Parathyroid adenoma (tissue), 2 donors: ENCODE measurements around the gene SYT2.
"Not testable (repeated sequence)": the region's sequence is repeated elsewhere in the genome, so short reads cannot be mapped to it uniquely, and the experiment has no call there.

Source experiments
- H2AFZ ChIP-seq: fragments of 300-600 bp; sonication (generic); one replicate; pipeline ENCODE4 v1.7.0; 2017; ENCODE audit warnings: antibody characterized with exemption, mild to moderate bottlenecking
- H3K27ac ChIP-seq: fragments of 300-600 bp; sonication (generic); one replicate; pipeline ENCODE4 v1.7.0; 2017
- H3K27me3 ChIP-seq: fragments of 300-600 bp; sonication (generic); one replicate; pipeline ENCODE4 v1.7.0; 2017; ENCODE audit warnings: low read length; ENCODE audit not compliant: control insufficient read depth, insufficient read depth
- H3K36me3 ChIP-seq: fragments of 300-600 bp; sonication (generic); one replicate; pipeline ENCODE4 v1.7.0; 2017; ENCODE audit warnings: low read length; ENCODE audit not compliant: control insufficient read depth, insufficient read depth
- H3K4me1 ChIP-seq: fragments of 300-600 bp; sonication (generic); one replicate; pipeline ENCODE4 v1.7.0; 2017; ENCODE audit warnings: control low read depth
- H3K4me2 ChIP-seq: fragments of 300-600 bp; sonication (generic); one replicate; pipeline ENCODE4 v1.7.0; 2017; ENCODE audit warnings: low read length
- H3K4me3 ChIP-seq: fragments of 300-600 bp; sonication (generic); one replicate; pipeline ENCODE4 v1.7.0; 2017; ENCODE audit warnings: low read depth, low read length
- H3K79me2 ChIP-seq: fragments of 300-600 bp; sonication (generic); one replicate; pipeline ENCODE4 v1.7.0; 2017; ENCODE audit warnings: control low read depth
- H3K9ac ChIP-seq: fragments of 300-600 bp; sonication (generic); one replicate; pipeline ENCODE4 v1.7.0; 2017; ENCODE audit warnings: mild to moderate bottlenecking
- H3K9me3 ChIP-seq: fragments of 300-600 bp; sonication (generic); one replicate; pipeline ENCODE4 v1.7.0; 2017; ENCODE audit warnings: low read length; ENCODE audit not compliant: control insufficient read depth
- CTCF ChIP-seq: fragments of 300-600 bp; sonication (generic); IDR thresholded peaks from one replicate; pipeline ENCODE4 v1.7.0; 2017; ENCODE audit warnings: antibody characterized with exemption, mild to moderate bottlenecking
- donor health status: primary hyperparathyroidism.

SYT2 gene

GRCh38 chr1:202613571-202613970 lies 96.7 kb downstream of the SYT2 start:
- H3K9ac ChIP-seq = no peak overlapping the region
- H3K79me2 ChIP-seq = no peaks in the 10 kb centered on the region
- no peak overlapping the region for H3K27ac ChIP-seq
- TF ChIP-seq CTCF = no peak
- H3K27me3 ChIP-seq = no peaks in the 10 kb centered on the region
- no peaks in the 10 kb centered on the region for H3K4me1 ChIP-seq
- H3K4me2 ChIP-seq = no peak overlapping the region
- H3K36me3 ChIP-seq = no peaks in the 10 kb centered on the region
- no peak overlapping the region for H2AFZ ChIP-seq
- H3K9me3 ChIP-seq = no peaks in the 10 kb centered on the region
- H3K4me3 ChIP-seq = no peak overlapping the region

GRCh38 chr1:202612036-202612435 lies 98.2 kb downstream of the SYT2 start:
- not testable (repeated sequence) for H3K9ac ChIP-seq, H3K27me3 ChIP-seq, H3K4me3 ChIP-seq, H2AFZ ChIP-seq, H3K9me3 ChIP-seq, H3K36me3 ChIP-seq, H3K4me1 ChIP-seq, H3K27ac ChIP-seq, H3K79me2 ChIP-seq, H3K4me2 ChIP-seq

- Histone ChIP-seq H2AFZ (no peak overlapping the region), H3K4me1 (no peaks in the 10 kb centered on the region), H3K4me2 (no peak overlapping the region), H3K4me3 (no peak overlapping the region), H3K27ac (no peak overlapping the region), H3K9me3 (no peaks in the 10 kb centered on the region), H3K27me3 (no peaks in the 10 kb centered on the region), H3K36me3 (no peaks in the 10 kb centered on the region), H3K9ac (no peak overlapping the region), H3K79me2 (no peaks in the 10 kb centered on the region)
- TF ChIP-seq CTCF = no peak
Observed at GRCh38 chr1:202605515-202605914, 104.7 kb downstream of the SYT2 start.

GRCh38 chr1:202603435-202603834 lies 106.8 kb downstream of the SYT2 start:
- Histone ChIP-seq H3K36me3 (no peaks in the 10 kb centered on the region), H2AFZ (no peak overlapping the region), H3K4me3 (no peak overlapping the region), H3K79me2 (no peaks in the 10 kb centered on the region), H3K4me2 (no peak overlapping the region), H3K27ac (no peak overlapping the region), H3K27me3 (no peaks in the 10 kb centered on the region), H3K9ac (no peak overlapping the region), H3K4me1 (peaks cover 2% of the 10 kb centered on the region), H3K9me3 (no peaks in the 10 kb centered on the region)
- TF ChIP-seq CTCF = no peak

- Histone ChIP-seq H2AFZ (no peak overlapping the region), H3K4me1 (peaks cover 2% of the 10 kb centered on the region), H3K4me2 (no peak overlapping the region), H3K9ac (no peak overlapping the region), H3K4me3 (no peak overlapping the region), H3K27me3 (no peaks in the 10 kb centered on the region), H3K36me3 (no peaks in the 10 kb centered on the region), H3K9me3 (no peaks in the 10 kb centered on the region), H3K79me2 (no peaks in the 10 kb centered on the region), H3K27ac (no peak overlapping the region)
- TF ChIP-seq CTCF = no peak
Observed at GRCh38 chr1:202600432-202601041, 109.7 kb downstream of the SYT2 start.
